GM19099 (cell line): ENCODE results near the gene CHST3.

Experiments
- POLR2A ChIP-seq: IDR thresholded peaks from 3 replicates; pipeline ENCODE4 v1.6.1; 2011; ENCODE audit warnings: low read depth; ENCODE audit not compliant: insufficient read length; ENCODE audit errors: extremely low read depth

The CHST3 gene

GRCh38 chr10:72058347-72058898, 94.2 kb downstream of the CHST3 start:
- TF ChIP-seq POLR2A, result no peak

- TF ChIP-seq POLR2A, result no peak
Observed at GRCh38 chr10:72058989-72059842, 95.0 kb downstream of the CHST3 start.

- no peak for TF ChIP-seq POLR2A
Observed at GRCh38 chr10:72059843-72060822, 95.9 kb downstream of the CHST3 start.

- no peak for TF ChIP-seq POLR2A
Observed at GRCh38 chr10:72061491-72061890, 97.3 kb downstream of the CHST3 start.

GRCh38 chr10:72061930-72062329, 97.7 kb downstream of the CHST3 start:
- TF ChIP-seq POLR2A, result no peak

- no peak for TF ChIP-seq POLR2A
Observed at GRCh38 chr10:72062382-72062781, 98.2 kb downstream of the CHST3 start.
